GM12801 (cell line): Measurements from ENCODE around the gene RGS3.

ENCODE experiments used
- TF ChIP-seq, protein P1 (sequence below): IDR thresholded peaks from one replicate; pipeline ENCODE4 v1.5.1; 2011; ENCODE audit warnings: control low read depth; ENCODE audit not compliant: insufficient read length; ENCODE audit errors: extremely low read depth

RGS3 gene

DNA sequence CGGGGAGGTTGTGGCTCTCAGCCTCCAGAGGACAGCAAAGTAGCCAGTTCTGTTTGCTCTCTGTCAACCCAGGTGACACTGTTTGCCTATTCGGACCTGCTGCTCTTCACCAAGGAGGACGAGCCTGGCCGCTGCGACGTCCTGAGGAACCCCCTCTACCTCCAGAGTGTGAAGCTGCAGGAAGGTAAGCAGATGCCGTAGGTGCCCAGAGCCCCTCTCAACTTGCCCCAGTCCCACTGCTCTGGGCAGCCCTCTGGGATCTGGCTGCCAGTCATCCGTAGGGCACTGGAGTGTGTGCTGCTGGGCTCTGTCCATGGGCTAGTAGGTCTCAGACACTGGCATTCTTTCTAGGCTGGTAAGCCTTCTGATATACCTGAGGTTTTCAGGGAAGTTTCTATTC is 59.3 kb downstream of the RGS3 start:
- TF ChIP-seq, protein P1, sequence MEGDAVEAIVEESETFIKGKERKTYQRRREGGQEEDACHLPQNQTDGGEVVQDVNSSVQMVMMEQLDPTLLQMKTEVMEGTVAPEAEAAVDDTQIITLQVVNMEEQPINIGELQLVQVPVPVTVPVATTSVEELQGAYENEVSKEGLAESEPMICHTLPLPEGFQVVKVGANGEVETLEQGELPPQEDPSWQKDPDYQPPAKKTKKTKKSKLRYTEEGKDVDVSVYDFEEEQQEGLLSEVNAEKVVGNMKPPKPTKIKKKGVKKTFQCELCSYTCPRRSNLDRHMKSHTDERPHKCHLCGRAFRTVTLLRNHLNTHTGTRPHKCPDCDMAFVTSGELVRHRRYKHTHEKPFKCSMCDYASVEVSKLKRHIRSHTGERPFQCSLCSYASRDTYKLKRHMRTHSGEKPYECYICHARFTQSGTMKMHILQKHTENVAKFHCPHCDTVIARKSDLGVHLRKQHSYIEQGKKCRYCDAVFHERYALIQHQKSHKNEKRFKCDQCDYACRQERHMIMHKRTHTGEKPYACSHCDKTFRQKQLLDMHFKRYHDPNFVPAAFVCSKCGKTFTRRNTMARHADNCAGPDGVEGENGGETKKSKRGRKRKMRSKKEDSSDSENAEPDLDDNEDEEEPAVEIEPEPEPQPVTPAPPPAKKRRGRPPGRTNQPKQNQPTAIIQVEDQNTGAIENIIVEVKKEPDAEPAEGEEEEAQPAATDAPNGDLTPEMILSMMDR: no peak

DNA sequence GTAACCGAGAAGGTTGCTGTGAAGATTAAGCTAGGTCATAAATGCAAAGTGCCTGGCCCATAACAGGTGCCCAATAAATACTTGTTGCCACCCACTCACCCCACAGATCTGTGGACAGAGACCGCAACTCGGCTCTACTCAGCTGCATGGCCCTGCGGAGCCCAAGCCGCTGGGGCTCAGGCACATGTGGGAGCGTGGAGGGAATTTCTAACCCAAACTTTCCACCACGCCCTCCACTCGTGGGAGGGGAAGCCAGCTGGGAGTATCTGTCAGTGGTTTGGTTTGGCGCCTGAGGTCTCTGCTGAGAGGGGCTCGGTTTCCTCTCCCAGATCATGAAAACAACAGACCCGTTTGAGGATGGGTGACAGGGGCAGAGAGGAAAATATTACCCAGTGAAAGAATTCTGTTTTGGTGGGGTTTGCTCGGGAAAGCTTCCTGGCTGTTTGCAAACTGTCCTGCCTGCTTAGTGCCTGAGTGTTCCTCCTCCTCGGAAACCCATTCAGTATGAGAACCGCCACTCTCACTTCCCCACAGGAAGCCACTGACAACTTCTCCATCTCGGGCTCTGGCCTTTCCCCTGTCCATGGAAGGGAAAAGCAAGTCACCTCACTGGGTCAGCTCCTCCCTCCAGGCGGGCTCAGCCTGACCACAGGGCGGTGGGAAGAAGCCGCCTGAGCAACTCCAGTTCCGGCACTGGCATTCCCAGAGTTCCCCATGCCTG is 60.1 kb downstream of the RGS3 start:
- TF ChIP-seq, protein P1: no peak

GRCh38 chr9:113524468-113524867 is 60.9 kb downstream of the RGS3 start:
- TF ChIP-seq, protein P1: no peak

DNA sequence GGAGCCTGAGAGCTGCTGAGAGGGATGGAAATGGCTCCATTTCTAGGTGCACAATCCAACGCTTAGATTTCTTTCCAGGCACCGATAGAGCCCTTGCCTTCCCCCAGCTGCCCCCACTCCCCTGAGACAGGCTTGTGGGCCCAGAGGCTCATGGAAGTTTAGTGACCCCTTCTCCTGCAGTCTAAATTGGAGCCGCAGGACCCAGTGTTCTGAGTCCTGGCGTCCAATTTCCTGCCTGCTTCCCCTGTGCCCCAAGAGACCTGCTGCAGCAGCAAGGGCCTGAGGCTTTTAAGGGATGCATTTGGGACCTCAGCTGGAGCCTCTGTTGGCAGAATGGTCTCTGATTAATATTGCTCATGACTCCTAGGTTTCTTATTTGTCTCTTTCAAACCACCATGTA is 61.7 kb downstream of the RGS3 start:
- TF ChIP-seq, protein P1: no peak

- TF ChIP-seq, protein P1: no peak
Measured at GRCh38 chr9:113525831-113526230, 62.3 kb downstream of the RGS3 start.

GRCh38 chr9:113526231-113526746 is 62.8 kb downstream of the RGS3 start:
- TF ChIP-seq, protein P1: no peak

DNA sequence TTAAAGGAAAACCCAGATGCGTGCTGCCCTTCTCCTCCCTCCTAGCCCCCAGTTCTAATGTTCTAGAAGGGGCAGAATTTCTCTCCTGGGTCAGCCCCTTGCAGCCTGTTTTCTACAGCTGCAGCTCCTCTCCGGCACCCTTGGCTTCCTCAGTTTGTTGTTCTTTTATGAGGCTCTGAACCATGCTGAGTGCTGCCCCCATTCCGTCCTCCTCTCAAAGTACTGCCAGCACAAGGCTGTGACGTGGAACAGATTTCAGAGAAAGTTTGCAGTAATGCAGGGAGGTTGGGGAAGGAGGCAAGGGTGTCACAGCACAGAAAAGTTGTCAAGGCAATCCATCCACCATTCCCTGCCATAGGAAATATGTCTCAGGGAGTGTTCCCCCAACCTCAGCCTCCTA is 63.3 kb downstream of the RGS3 start:
- TF ChIP-seq, protein P1: no peak
